ENCODE measurements around the gene RALB.

Gene RALB, protein sequence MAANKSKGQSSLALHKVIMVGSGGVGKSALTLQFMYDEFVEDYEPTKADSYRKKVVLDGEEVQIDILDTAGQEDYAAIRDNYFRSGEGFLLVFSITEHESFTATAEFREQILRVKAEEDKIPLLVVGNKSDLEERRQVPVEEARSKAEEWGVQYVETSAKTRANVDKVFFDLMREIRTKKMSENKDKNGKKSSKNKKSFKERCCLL

DNA sequence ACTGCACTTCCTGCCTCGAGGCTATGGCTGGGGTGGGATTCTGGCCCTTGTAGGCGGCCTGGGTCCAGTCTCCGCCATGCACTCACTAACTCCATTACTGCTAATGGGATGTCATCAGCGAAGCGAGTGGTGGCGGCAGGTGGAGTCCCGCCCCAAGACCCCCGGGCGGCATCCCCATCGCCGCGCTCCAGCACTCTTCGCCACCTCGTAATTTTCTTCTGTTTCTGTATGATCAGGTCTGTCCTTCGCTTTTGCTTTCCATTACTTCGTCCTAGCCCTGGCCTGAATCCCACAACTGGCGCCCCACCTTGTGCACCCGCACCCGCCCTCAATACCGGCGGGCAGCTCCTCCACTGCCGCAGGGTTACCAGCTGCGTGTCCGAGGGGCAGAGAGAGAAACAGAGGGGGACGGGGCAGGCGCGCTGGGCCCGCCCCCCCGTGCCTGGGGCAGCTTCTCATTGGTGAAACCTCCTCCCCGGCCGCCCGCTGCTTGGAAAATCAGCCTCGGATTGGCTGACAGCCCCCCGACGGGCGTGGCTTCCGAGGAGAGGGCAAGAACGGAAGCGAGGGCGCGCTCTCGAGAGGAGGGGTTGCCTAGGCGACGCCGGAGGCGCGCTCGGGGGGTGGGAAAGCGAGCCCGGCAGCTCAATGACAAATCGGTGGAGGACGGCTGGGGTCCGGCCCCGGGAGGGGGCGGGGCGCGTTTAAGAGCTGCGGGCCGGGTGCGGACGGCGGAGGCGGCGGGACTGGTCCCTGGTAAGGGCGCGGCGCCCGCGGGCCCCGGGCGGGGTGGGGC, at the start of gene RALB:
Gene RALB (plus strand): TSS at position 628 of the 796 bp plus-strand sequence. CDS start 25,813 bp downstream, outside the sequence.
- peak; percentile 97 for DNase-seq

DNA sequence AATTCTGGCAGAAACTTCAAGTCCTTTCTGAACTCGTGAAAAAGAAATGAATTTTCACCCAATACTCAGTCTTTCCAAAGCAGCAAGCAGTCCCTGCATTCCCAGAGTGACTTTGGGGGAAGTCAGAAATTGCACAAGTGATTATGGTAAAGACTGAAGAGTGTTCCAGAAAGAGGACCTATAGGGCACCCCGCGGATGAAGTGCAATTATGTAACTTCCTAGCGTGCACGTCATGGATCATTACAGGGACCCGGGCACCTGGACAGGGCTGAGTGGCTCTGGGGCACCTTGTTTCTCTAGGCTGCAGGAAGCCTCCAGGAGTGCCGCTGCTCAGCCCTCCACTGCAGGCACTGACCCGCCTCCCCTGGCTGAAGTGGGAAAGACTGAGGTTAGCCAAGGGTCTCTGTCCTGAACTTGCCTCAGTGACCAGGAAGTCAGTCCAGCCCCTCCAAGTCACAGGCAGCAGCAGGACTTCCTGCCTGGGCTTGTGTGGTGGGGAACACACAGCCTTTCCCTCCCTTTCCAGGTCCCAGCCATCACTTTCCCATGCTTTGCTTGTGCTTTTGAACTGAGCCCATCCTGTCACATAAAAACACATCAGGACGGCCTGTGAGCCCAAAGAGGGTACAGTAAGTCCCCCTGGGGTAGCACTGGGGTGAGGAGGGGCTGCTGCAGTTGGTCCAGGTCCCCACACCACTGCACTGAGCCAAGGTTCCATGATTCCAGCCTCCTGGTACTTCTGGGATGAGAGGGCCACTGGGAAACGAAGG, 49.2 kb upstream of the RALB start:
- DNase-seq = peak; percentile 14

DNA sequence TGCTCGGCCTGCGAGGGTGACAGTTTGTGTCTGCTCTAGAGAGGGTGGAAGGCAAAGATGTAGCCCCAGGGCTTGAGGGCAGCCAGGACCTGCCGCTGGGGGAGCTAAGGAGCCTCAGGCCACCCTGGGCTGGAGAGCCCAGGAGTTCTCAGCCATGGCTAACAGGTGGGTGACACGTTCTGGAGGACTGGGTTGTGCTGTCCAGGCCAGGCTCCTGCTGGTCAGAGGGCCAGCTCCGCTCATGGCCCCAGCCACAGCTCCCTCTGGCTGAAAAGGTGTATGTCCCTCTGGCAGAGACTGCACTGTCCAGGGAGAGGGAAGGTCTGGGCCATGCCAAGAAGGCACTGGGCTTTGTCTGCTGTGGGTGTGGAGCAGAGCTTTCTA, 48.6 kb upstream of the RALB start:
- no peak for DNase-seq

DNA sequence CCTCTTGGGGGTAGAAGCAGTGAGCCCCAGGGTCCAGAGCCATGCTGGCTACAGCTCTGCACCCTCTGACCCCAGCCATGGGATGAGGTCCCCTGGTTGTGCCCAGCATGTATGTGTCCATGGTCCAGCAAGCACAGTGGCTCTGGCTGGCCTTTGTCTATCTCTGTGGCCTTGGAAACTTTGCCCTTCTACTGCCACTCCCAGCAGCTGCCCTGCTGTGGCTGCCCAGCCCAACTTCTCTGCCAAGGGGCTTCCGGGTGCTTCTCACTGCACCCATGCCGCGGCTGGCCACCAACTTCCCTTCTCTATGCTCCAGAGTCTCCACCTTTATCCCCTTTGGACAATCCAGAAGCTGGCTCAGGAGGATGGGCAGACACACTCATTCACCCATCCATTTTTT, 48.2 kb upstream of the RALB start:
- DNase-seq = no peak

DNA sequence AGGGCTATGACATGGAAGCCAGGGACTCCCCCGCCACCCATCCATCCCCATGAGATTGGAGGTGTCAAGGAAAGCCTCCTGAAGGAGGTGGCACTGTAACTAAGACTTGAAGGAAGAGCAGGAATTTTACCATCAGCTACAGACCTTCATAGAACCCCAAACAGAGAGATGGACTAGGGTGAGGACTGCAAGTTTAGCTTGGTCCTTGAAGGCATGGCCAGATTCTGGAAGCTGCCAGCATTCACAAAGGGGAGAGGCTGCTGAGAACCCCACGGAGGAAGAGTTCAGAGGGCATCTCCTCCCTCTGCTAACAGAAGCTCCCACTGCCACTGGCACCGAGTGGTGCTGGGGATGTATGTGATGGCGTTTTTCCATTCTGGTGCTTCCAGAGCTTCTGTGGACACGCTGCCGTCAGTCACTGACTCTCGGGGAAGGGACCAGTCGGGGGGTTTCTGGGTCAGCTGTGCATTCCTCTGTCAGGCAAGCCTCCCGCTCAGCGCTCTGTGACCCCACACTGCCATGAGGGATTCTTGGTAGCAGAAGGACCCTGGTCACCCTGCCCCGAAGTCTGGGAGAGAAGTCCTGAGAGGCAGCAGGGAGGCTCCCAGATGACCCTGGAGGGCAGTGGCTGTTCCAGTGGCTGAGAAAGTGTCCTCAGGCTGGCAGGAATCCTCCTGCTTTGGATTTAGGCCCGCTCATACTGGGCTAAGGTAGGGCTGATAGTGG, 47.5 kb upstream of the RALB start:
- DNase-seq = no peak

DNA sequence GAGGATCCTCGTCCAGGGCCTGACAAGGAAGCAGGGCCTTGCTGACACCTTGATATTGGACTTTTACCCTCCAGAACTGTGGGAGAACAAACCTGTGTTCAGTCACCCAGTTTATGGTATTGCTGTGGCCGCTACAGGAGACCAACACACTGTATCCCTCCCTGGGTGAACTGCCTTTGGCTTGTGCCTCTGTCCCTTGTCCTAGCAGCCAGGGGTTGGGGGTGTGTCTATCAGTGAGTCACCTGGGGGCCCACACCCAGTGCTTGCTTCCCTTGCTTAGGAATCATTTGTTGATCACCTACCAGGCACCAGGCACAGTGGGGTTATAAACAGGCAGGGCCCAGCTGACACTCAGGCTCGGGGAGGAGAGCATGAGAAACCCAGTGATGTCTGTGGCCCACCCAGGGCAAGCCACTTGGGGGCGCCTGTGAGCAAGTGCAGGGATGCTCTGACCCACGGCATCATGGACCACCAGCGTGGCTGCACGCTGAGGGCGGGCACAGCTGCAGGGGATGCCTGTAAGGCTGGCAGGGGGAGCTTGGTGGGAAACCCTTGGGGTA, 46.5 kb upstream of the RALB start:
- peak; percentile 15 for DNase-seq

DNA sequence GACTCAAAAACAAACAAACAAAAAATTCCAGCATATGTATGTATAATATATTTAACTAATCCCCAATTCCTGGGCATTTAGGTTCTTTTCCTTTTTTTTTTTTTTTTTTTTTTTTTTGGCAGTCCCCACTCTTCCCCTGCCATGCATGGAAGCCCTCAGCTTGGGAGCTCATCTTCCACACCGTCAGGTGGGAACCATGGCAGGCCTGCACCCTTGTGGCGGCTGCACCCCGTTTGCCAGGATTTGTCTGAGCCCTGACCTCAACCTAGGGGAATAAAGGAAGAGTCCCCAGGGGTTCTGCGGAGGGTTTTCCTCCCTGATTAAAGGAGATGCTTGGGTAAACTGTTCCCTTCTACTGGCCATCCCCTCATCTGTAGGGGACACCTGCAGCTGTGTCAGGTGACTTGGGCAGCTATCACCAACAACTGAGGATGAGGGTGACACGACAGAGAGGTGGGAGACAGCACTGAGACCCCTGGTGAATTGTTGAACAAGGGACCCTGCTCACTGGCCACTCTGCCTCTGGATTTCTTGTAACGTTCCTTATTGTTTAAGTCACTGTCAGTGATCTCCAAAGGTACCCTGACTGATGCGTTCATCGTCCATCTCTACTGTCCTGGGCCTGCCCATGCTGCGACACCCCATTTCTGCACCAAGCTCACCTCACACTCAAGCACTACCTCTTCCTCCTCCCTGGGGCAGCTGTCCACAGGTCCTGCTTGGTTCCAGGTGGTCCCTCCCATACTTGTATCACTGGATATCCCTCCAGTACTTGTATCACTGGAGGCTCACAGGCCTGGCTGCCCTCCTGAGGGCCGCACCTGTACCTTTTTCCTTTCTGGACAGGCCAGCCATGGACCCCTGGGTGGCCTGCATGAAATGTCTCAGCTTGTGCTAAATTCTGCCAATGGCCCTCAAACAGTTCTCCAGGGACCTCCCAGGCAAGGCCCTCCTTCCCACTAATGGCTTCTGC, 44.0 kb upstream of the RALB start:
- no peak for DNase-seq

DNA sequence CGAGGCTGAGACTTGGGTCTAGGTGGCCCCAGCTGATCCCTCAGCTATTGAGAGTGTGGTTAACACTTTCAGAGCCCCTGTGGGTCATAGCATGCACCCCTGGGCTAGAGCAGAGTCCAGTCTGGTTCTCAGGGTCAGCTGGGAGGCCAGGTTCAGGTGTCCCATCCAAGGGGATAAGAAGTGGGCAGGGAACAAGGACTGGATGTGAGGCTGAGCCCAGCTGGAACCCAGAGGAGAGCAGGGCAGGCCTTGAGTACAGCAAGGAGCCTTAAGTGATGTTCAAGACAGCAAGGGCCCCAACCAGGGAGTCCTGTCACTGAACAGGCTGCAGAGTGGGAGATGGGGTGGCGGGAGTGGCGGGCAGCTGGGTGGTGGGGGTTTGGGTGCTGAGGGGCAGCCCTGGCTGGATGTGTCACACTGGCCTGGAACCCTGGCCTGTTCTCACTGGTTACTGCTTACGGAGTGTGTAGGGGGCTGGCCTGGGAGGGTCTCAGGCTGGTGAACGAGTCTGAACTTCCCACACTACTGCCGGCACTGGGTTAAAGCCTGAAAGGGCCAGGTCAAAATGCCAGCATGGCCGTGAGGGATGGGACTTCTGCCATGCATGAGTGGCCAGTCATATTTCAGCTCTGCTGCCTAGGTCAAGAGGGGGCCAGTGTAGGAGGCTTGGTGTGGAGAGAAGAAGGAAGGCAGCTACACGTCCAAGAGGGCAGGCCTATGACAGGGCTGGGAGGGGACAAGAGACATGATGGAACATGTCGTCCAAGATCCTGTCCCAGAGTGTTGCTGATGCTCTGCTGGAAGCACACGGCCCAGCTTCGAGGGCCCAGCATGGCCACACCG, 43.0 kb upstream of the RALB start:
- DNase-seq = no peak

DNA sequence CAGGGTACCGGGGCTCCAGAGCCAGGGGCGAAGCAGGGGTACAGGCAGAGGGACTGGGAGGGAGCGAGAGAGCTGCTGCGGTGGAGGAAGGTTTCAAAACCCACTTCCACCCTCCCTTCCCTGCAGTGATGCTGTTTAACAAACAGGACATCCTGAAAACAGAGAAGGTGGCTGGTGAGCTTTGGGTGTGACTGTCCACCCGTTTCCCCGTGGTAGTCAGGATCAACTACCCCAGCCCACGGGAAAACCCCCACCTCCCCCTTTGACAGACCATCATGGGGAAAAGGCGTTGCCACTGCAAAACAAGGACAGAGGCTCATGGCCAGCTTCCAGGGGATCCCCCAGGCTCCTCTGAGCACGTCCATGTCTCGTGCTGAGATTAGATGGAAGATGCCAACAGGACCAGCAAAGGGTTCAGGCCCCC, 42.4 kb upstream of the RALB start:
- DNase-seq = no peak

DNA sequence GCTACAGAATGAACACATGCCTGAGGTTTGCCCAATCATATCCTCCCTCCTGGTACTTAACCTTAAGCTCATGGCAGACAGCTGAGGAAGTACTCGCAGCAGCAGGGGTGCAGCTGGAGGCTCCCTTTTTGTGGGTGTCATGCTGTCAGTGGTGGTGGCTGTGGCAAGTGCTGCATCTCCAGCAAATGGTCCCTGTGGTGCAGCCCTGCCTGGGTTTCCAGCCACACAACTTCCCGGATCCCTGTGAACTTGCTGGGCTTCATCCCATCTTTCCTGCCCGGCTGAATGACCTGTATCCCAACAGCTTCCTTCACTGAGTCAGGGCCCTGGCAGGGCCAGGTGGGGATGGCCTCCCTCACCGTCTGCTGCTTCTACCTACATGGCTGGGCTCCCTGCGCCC, 34.5 kb upstream of the RALB start:
- DNase-seq = no peak

DNA sequence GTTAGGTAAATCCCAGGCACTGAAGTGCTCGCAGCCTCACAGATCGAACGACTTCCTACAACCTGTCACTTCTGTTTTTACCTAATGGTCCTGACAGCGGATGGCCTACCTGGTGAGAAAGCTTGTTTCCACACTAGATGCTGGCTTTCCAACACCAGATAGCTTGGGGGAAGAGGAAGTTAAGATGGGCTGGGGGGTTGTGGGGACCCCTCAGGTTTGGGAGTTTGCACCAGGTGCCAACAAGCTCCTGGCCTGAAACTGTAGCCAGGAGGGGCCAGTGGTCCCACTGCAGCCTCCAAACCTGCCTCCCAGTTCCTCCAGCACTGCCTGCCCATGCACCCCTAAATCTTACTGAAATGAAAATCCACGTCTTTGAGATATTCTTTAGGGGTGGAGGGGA, 33.4 kb upstream of the RALB start:
- no peak for DNase-seq

DNA sequence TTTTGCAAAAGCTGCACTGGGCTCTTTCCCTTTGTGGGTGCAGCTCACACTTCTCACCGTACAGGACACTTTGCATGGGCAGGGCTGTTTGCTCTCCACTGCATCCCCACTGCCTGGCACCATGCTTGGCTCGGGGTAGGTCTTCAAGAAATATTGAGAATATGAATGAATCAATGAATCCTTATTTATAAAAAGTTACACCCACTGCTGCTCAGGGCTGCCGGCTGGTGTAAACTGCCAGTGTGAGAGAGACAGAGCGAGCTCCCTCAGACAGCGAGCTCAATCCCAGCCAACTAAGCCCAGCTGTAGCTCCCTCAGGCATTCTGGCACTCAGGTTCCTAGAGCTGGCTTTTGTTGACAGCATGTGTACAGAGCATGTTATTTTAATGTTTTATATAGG, 32.9 kb upstream of the RALB start:
- no peak for DNase-seq

DNA sequence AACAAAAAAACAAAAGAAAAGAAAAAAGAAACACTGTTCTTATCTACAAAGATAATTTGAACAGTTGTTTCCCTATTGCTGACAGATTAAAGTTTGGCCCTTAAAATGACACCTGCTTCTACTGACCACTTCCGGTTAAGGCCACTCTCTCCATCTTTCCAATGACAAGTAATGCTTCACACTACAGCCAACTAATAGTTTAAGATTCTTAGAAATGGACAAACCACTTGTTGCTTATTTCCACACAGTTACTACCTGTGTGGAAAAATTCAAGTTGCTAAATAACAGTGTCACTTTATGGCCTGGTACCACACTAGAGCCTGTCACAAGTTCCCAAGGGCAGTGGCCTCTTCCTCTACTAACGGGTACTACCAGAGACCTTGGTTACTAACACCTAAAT, 31.9 kb upstream of the RALB start:
- DNase-seq = no peak

DNA sequence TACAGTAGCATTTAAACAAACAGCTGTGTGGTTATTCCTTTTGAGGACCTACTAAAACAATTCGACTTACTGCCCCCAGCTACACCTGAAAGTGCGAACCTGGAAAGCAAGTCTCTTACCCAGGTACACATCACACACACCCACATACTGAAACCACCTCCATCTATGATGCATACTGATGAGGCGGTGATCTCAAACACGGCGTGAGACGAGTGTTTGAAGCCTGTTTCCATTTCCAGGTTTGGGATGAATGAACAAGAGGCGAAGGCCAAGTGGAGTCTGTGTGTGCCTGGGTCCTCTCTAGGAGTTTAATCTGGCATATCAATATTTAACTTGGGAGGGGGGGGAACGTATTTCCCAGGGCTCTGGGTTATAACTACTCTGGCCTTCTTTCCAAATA, 31.0 kb upstream of the RALB start:
- no peak for DNase-seq

DNA sequence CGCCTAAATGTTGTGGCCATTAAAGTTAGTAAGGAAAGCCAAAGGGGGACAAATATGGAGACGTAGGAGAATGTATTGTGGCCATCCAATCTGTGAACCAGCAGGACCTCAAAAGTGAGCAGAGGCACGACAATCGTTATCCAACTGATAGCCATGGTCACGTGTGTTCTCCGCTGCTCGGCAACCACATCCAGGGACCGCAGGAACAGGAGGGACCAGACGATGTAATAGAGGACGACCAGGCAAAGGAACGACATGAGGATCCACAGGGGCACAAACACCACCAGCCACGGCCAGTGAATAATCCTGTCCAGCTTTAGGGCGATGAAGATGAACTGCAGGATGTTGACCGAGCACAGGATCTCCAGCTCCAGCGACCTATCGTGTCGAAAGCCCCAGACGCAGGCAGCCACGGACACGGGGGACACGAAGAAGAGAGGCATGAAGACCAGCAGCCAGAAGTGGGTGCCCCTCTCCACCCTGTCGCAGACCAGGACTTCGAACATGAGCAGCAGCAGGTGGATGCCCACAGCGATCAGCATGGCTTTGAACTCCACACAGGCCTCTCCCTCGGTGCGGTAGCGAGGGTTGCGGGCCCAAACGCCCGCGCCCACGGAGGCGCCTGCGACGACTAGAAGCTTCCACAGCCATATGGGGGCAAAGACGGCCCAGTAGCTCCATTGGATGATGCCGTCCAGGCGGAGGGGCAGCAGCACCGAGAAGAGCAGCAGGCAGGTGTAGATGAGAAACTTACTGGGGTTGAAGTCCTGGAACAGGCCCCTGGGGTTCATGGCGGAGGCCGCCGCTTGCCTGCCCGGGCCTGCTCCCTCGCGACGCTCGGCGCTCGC, 30.2 kb upstream of the RALB start:
- no peak for DNase-seq

DNA sequence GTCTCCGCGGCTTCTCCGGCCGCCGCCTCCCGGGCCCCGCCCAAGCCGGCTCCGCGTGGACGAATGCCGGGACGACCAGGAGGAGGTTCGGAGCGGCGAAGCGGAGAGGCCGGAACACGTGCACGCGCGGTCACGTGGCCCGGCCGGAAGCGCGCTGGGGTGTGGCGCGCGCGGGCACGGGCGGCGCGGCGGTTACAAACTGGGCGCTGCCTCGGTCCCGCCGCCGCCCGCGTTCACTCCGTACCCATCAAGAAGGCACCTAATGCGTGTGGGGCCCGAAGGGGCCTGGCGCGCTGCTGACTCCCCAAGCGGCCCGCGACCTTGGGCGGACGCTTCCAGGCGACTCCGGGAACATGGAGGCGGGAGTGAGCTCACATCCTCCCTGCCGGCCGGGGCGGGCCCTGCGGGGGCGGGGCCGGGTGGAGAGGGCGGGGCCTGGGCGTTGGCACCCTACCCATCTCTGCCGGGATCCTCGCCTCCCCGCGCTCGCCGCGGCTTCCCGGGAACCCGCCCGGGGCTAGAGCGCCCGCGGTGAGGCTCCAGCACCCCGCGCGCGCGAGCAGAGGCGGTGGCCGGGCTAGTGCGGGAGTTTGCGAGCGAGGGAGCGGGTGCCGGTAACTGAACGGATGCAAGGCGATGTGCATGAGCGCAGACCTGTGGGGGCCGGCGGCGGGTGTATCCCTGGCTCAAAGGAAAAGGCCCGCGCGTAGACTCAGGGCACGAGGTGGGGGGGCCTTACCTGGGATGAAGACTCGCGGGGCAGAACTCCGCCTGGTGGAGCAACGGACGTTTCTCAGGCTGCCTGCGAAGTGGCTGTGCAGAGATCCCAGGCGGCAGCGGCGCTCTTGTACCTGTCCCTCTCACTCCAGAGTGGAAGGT, 29.4 kb upstream of the RALB start, which contains the start of gene TMEM185B:
Gene TMEM185B (minus strand): TSS at position 367 of the 879 bp plus-strand sequence. CDS start 424 bp downstream, outside the sequence.
- peak; percentile 88 for DNase-seq

DNA sequence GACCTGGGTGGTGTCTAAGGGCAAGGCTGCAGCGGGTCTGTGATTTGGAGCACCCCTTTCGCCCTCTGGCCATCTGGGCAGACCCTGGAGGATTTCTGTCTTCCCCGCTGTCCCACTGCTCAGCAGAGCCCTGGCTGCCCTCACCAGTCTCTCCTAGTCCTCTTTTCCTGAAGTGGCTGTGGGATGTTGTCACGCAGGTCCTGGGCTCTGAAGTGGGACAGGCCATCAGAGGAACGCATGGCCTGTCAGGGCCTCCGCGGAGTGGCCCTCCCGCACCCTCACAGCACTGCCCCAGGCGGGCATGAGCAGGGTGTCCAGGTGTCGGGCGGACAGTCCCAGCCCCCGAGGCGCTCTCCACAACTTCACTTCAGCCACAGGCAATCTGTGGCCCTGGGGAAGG, 28.4 kb upstream of the RALB start:
- DNase-seq = no peak

All from NCI-H69 (cell line).